ENCODE results near the gene TJP3.

- no peak for TF ChIP-seq POLR2A (IDR thresholded peaks at IDR 0.05; ENCODE audit: low read depth)
- TF ChIP-seq, protein P1, sequence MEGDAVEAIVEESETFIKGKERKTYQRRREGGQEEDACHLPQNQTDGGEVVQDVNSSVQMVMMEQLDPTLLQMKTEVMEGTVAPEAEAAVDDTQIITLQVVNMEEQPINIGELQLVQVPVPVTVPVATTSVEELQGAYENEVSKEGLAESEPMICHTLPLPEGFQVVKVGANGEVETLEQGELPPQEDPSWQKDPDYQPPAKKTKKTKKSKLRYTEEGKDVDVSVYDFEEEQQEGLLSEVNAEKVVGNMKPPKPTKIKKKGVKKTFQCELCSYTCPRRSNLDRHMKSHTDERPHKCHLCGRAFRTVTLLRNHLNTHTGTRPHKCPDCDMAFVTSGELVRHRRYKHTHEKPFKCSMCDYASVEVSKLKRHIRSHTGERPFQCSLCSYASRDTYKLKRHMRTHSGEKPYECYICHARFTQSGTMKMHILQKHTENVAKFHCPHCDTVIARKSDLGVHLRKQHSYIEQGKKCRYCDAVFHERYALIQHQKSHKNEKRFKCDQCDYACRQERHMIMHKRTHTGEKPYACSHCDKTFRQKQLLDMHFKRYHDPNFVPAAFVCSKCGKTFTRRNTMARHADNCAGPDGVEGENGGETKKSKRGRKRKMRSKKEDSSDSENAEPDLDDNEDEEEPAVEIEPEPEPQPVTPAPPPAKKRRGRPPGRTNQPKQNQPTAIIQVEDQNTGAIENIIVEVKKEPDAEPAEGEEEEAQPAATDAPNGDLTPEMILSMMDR (IDR thresholded peaks at IDR 0.05), result no peak
- TF ChIP-seq POLR2AphosphoS5 (IDR thresholded peaks at IDR 0.05), result no peak
Measured at GRCh38 chr19:3796358-3796757, 88.2 kb downstream of the TJP3 start.

Data from esophagus muscularis mucosa (tissue), 3 donors.